Dermis microvascular lymphatic vessel endothelial cell (primary cell): Measurements from ENCODE around the gene OR14A16. TPM values are rescaled to one million over a fixed set of nuclear protein-coding genes. Genes with fewer than 3 reads are reported as not detected.

ENCODE experiments used
- total RNA-seq: library from RNA; depleted of rRNA; stranded (reverse); fragments of >200 nt; gene quantifications from 2 replicates; pipeline ENCODE4 v1.2.1, GENCODE V29; 2014

OR14A16 gene
- total RNA-seq, 1 donor from 2014 or later: not detected

Other genes starting within 250 kb of the OR14A16 start
- gene OR2G2, start 235.8 kb downstream of the OR14A16 start, total RNA-seq: not detected in 2 replicates
- gene OR2G3, start 218.5 kb downstream of the OR14A16 start, total RNA-seq: not detected in 2 replicates
- not detected in 2 replicates for gene OR13G1, start 144.4 kb downstream of the OR14A16 start, total RNA-seq
- not detected in 2 replicates for gene OR6F1, start 107.5 kb downstream of the OR14A16 start, total RNA-seq
- not detected in 2 replicates for gene OR14K1, start 85.5 kb downstream of the OR14A16 start, total RNA-seq
- not detected in 2 replicates for gene OR14A2, start 76.0 kb downstream of the OR14A16 start, total RNA-seq
- gene OR1C1, start 63.6 kb downstream of the OR14A16 start, total RNA-seq: not detected in 2 replicates
- gene OR11L1, start 17.8 kb upstream of the OR14A16 start, total RNA-seq: not detected in 2 replicates
- under 0.01 and 0.25 TPM in 2 replicates for gene TRIM58, start 33.1 kb upstream of the OR14A16 start, total RNA-seq
- gene OR2W3, start 71.5 kb upstream of the OR14A16 start, total RNA-seq: not detected in 2 replicates
- not detected in 2 replicates for gene OR2T8, start 96.1 kb upstream of the OR14A16 start, total RNA-seq
- not detected in 2 replicates for gene OR2AJ1, start 100.8 kb upstream of the OR14A16 start, total RNA-seq
- gene OR2L8, start 124.7 kb upstream of the OR14A16 start, total RNA-seq: not detected in 2 replicates
- not detected in 2 replicates for gene OR2AK2, start 141.1 kb upstream of the OR14A16 start, total RNA-seq
- gene OR2L5, start 189.5 kb upstream of the OR14A16 start, total RNA-seq: not detected in 2 replicates
- gene OR2L2, start 206.0 kb upstream of the OR14A16 start, total RNA-seq: not detected in 2 replicates
- gene OR2L3, start 222.7 kb upstream of the OR14A16 start, total RNA-seq: not detected in 2 replicates